ENCODE measurements around the gene HTR4.

HTR4 gene

DNA sequence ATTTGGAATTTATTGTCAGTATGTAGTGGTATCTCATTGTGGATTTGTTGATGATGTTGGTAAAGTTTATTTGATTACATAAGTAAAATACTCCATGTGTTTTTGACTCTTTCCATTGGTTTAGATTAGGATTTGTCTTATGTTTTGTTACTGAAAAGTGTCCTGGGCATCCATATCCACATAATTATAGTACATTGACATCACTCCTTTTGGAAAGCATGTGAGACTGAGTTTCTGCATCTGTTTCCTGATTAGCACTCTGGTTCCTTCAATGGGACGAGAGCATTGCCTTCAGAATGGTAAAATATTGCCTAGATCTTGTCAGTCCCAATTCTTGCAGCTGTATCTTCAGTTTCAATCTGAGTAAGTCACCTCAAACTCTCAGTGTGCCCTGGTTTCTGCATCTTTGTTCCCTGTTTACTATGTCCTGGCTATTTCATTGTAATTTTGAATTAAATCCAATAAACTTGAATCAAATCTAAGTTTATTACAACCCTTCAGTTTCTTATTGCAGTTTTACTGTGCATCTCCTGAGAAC, 142.4 kb downstream of the HTR4 start:
- no peak for TF ChIP-seq GATA1 (IDR thresholded peaks at IDR 0.05; ENCODE audit: low read depth, low read length)
- no peak for TF ChIP-seq POLR2A (IDR thresholded peaks at IDR 0.05; ENCODE audit: low read length)
- no peak for DNase-seq

DNA sequence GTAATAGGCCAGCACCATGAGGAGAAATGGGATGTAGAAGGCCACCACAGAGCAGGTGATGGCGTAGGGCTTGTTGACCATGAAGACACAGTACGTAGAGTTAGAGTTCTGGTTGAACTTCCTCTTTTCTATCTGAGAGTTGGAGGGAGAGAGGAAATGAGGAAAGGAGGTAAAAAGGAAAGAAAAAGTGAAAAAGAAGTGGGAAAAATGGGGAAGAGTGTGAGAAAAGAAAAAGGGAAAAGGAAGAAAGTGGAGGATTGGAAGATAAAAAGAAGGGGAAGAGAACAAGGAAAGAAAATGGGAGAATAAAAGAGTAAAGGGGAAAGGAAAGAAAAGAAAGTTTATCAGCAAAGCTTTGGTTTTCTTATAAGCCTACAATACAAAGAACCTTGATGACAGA, 144.4 kb downstream of the HTR4 start:
- no peak for TF ChIP-seq POLR2A (IDR thresholded peaks at IDR 0.05; ENCODE audit: low read length)
- no peak for TF ChIP-seq GATA1 (IDR thresholded peaks at IDR 0.05; ENCODE audit: low read depth, low read length)
- no peak for DNase-seq

GRCh38 chr5:148507648-148508047, 146.7 kb downstream of the HTR4 start:
- DNase-seq: no peak
- TF ChIP-seq POLR2A (IDR thresholded peaks at IDR 0.05; ENCODE audit: low read length): no peak
- TF ChIP-seq GATA1 (IDR thresholded peaks at IDR 0.05; ENCODE audit: low read depth, low read length): no peak

DNA sequence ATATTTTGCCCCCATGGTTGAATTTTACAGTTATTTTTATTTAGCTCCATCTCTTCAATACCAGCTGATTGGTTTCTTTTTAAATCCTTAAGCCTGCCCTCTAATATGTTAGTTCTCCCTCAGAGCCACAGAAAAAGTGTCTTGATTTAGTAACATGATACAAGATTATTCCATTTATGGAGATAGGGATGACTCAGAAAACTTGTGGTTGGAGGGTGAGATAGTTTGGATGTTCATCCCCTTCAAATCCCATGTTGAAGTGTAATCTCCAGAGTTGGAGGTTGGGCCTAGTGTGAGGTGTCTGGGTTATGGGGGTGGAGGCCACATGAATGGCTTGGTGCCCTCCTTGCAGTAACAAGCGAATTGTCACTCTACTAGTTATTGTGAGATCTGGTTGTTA, 154.9 kb downstream of the HTR4 start:
- DNase-seq: no peak

GRCh38 chr5:148497757-148498156, 156.6 kb downstream of the HTR4 start:
- TF ChIP-seq GATA1 (IDR thresholded peaks at IDR 0.05; ENCODE audit: low read depth, low read length) (no peak), POLR2A (IDR thresholded peaks at IDR 0.05; ENCODE audit: low read length) (no peak)
- no peak for DNase-seq

More for the DNA sequence above, 154.9 kb downstream of the HTR4 start:
- no peak for TF ChIP-seq GATA1 (IDR thresholded peaks at IDR 0.05; ENCODE audit: low read depth, low read length)
- no peak for TF ChIP-seq POLR2A (IDR thresholded peaks at IDR 0.05; ENCODE audit: low read length)

- TF ChIP-seq POLR2A (IDR thresholded peaks at IDR 0.05; ENCODE audit: low read length) (no peak), GATA1 (IDR thresholded peaks at IDR 0.05; ENCODE audit: low read depth, low read length) (no peak)
- no peak for DNase-seq
Observed at GRCh38 chr5:148492351-148492750, 162.0 kb downstream of the HTR4 start.

DNA sequence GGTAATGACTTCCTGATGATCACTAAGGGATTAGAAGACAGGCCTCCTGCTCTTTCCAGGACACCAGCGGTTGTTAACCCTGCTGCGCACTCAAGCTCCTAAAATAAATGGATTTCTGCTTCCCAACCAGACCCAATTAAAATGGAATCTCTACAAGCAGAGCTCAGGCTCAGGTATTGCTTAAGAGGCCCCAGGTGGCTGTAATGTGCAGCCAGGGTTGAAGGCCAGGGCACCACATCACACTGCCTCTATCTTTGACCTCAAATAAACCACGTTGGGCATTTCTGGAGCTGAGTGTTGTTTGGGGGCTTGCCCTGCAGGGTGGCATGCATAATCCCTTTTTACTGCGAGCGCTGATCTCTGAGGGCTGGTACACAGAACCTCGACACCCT, 162.5 kb downstream of the HTR4 start:
- no peak for TF ChIP-seq GATA1 (IDR thresholded peaks at IDR 0.05; ENCODE audit: low read depth, low read length)
- TF ChIP-seq POLR2A (IDR thresholded peaks at IDR 0.05; ENCODE audit: low read length): no peak
- no peak for DNase-seq

DNA sequence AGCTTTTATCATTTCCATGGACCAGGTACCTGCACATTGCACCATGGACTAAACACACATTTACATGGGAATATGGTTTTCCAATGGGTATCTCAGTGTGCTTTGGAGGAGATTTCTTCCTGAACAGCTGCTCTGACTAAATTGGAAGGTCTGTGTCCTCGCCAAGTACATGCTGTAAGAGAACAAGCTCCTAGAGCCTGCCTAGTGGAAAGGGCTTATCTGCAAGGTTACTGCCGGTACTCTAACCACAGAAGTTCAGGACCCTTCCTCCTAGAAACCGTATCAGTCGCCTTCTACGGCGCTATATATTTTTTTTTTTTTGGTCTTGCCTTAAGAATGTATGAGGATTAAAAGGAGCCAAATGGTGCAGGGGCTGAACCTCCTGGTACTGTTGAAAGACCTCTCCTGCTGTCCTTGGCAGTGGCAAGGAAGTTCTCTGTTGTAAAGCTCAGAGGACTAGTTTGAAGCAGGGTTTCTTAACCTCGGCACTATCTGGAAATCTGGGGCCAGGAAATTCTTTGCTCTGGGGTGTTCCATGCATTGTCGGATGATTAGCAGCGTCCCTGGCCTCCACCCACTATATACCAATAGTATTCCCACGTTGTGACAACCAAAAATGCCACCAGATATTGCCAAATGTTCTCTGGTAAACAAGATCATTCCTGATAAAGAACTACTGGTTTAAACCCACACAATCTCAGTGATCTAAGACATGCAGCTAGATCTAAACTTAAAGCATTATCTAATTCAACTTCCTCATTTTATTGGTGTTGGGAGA, 163.1 kb downstream of the HTR4 start:
- no peak for TF ChIP-seq GATA1 (IDR thresholded peaks at IDR 0.05; ENCODE audit: low read depth, low read length)
- TF ChIP-seq POLR2A (IDR thresholded peaks at IDR 0.05; ENCODE audit: low read length): no peak
- DNase-seq: no peak

DNA sequence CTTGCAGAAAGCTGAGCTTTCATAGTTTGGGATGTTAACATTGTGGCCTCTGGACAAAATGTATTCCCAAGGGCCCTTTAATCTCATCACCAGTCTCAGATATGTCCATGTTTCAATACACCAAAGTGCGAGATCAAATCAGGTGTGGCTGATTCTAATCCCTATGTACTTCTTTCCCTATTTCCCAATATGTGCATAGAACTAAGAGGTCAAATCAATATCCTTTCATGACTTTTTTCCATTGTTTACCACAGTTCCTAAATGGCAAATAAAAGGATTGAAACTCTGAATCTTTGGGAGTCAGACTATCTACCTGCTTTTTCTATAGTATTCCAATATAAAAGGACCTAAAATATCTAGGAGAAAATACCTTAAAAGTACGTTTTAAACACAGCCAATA, 165.6 kb downstream of the HTR4 start:
- TF ChIP-seq GATA1 (IDR thresholded peaks at IDR 0.05; ENCODE audit: low read depth, low read length) (no peak), POLR2A (IDR thresholded peaks at IDR 0.05; ENCODE audit: low read length) (no peak)
- DNase-seq: no peak

DNA sequence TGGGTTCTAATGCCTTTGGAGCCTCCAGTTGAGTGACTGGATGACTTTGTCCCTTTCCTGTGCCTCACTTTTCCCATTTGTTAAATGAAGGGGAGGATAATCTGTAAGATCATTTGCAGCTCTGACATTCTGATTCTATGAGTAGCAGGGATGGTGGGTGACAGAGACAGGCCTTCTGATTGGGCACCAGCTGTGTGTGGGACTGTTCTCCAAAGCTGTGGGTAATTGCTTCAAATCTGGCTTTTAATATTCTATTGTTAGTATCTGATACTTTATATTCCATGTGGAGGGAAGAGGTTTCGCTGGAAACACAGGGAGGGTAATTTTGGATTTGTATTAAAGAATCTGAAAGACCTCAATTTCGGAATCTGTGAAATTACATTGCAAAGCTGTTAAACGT, 167.9 kb downstream of the HTR4 start:
- DNase-seq: no peak
- TF ChIP-seq POLR2A (IDR thresholded peaks at IDR 0.05; ENCODE audit: low read length): no peak
- no peak for TF ChIP-seq GATA1 (IDR thresholded peaks at IDR 0.05; ENCODE audit: low read depth, low read length)

- no peak for TF ChIP-seq POLR2A (IDR thresholded peaks at IDR 0.05; ENCODE audit: low read length)
- TF ChIP-seq GATA1 (IDR thresholded peaks at IDR 0.05; ENCODE audit: low read depth, low read length): no peak
- no peak for DNase-seq
Observed at GRCh38 chr5:148484651-148485050, 169.7 kb downstream of the HTR4 start.

GRCh38 chr5:148483750-148484149, 170.6 kb downstream of the HTR4 start:
- TF ChIP-seq GATA1 (IDR thresholded peaks at IDR 0.05; ENCODE audit: low read depth, low read length) (no peak), POLR2A (IDR thresholded peaks at IDR 0.05; ENCODE audit: low read length) (no peak)
- DNase-seq: no peak

- TF ChIP-seq GATA1 (IDR thresholded peaks at IDR 0.05; ENCODE audit: low read depth, low read length): no peak
- TF ChIP-seq POLR2A (IDR thresholded peaks at IDR 0.05; ENCODE audit: low read length): no peak
- DNase-seq: peak; percentile 45 to 67
Observed at GRCh38 chr5:148482697-148483462, 171.4 kb downstream of the HTR4 start.

GRCh38 chr5:148482196-148482595, 172.1 kb downstream of the HTR4 start:
- no peak for TF ChIP-seq POLR2A (IDR thresholded peaks at IDR 0.05; ENCODE audit: low read length)
- TF ChIP-seq GATA1 (IDR thresholded peaks at IDR 0.05; ENCODE audit: low read depth, low read length): no peak
- no peak for DNase-seq
